ENCODE results near the gene TMEM119.
A peak's percentile ranks its signal among the peaks of the same experiment; 100 is the strongest.

The TMEM119 gene

GRCh38 chr12:108615918-108616317 lies 18.0 kb upstream of the TMEM119 start:
- DNase-seq: no peak

DNA sequence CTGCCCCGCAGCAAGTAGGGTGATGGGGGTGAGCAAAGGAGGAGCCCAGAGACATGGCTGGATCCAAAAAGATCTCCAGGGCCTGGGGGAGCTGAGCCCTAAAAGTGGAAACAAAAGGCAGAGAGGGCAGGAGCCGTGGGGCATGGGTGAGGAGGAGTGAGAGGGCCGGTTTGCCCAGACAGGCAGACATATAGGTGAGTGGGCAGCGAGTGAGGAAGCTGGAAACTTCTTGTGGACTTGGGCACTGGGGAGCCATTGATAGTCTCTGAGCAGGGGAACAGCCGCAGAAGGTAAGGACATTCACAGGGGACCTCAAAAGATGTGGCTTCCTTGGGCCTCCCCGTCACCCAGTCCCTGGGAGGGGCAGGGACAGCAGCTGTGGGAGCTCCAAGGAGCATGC lies 16.8 kb upstream of the TMEM119 start:
- no peak for DNase-seq

- no peak for DNase-seq
Observed at GRCh38 chr12:108614041-108614440, 16.2 kb upstream of the TMEM119 start.

DNA sequence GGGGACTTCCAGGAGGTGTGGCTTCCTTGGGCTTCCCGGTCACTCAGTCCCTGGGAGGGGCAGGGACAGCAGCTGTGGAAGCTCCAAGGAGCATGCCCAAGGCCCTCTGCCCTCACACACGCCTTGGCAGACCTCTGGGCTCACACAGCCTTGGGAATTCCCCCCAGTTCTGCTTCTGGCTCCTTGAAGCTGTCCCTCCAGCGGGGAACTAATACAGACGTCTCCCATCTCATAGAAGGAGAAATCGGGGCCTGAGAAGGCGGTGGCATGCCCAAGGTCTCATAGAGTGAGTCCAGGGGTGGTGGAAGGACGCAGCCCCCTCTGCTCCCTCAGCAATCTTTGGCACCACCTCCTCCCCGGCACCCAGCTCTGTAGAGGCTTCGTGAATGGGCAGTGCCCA lies 15.7 kb upstream of the TMEM119 start:
- DNase-seq: no peak

- DNase-seq: no peak
Observed at GRCh38 chr12:108612788-108613282, 15.0 kb upstream of the TMEM119 start.

GRCh38 chr12:108611884-108612415 lies 14.1 kb upstream of the TMEM119 start:
- DNase-seq: peak; percentile 54

DNA sequence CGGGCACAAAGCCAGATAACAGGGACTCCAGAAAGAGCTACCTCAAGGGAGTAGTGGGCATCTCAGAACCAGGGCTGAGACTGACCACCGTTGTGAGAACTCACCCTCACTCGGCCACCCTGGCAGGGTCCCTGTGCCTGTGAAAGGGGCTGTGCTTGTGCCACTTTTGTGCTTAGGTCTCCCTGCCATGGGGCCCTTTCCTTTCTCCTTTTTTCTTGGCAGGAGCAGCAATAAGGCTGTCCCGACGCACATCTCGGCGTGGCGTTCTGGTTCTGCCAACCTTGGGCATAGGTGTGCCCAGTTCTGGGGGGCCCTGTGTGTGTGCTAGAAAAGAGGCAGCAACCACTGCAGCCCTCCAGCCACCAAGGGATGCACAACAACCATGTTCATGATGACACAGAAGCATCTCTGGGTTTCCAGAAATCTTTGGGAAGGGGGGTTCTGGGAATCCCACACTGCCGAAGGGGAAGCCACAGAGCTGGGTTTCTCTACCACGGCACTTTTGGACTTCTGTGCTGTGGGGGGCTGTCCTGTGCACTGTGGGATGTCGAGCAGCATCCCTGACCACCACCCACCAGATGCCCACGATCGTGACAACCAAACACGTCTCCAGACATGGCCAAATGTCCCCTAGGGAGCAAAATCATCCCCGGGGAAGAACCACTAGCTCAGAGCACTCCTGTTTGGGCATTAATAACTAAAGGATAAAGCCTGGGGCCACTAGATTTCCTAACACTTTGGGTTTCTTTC lies 13.1 kb upstream of the TMEM119 start:
- no peak for DNase-seq

DNA sequence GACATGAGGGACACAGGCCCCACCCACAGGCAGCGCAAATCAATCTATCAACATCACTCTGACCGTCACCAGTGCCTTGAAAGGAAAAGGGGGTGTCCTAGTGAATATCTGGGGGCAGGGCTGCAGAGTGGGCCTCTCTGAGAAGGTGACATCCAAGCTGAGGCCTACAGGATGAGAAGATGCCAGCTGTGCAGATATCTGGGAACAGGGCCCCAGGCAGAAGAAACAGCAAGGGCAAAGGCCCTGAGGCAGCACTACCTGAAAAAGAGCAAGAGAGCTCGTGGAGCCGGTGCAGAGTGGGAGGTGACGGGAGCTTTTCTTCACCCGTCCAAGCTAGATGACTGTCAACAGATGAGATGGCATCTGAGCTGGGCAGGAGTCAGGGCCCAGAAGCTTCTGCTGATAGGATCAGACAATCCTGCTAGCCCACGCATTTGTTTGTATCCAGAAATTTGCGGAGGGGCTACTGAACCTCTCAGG lies 12.5 kb upstream of the TMEM119 start:
- no peak for DNase-seq

- no peak for DNase-seq
Observed at GRCh38 chr12:108609537-108610335, 11.9 kb upstream of the TMEM119 start.

GRCh38 chr12:108608616-108609015 lies 10.7 kb upstream of the TMEM119 start:
- no peak for DNase-seq

- DNase-seq: no peak
Observed at GRCh38 chr12:108607981-108608600, 10.2 kb upstream of the TMEM119 start.

- DNase-seq: no peak
Observed at GRCh38 chr12:108606492-108606891, 8.6 kb upstream of the TMEM119 start.

- no peak for DNase-seq
Observed at GRCh38 chr12:108605690-108606406, 8.0 kb upstream of the TMEM119 start.

- no peak for DNase-seq
Observed at GRCh38 chr12:108605000-108605689, 7.3 kb upstream of the TMEM119 start.

GRCh38 chr12:108604208-108604941 lies 6.5 kb upstream of the TMEM119 start:
- no peak for DNase-seq

DNA sequence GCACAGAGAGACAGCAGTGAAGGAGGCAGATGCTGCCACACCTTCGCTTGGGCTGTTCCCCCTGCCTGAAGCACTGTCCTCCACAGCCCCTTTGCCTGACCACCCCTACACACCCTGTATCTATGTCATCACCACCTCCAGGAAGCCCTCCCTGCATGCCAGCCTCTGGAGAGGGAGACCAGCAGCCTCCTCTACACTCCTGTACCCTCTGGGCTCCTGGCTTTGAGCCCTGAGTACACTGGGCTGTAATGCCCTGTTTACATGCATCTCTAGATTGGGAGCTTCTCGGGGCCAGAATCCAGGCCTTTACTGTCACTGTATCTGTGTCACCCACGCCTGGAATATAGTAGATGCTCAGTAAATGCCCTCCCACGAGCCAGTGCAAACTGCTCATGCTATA lies 5.9 kb upstream of the TMEM119 start:
- no peak for DNase-seq

- no peak for DNase-seq
Observed at GRCh38 chr12:108602976-108603704, 5.3 kb upstream of the TMEM119 start.

- DNase-seq: no peak
Observed at GRCh38 chr12:108602209-108602705, 4.4 kb upstream of the TMEM119 start.

GRCh38 chr12:108600702-108601007 lies 2.8 kb upstream of the TMEM119 start:
- DNase-seq: no peak

GRCh38 chr12:108599948-108600701 lies 2.2 kb upstream of the TMEM119 start:
- DNase-seq: no peak
